ENCODE measurements around the gene MALAT1. TPM values are rescaled to one million over a fixed set of nuclear protein-coding genes. Genes with fewer than 3 reads are reported as not detected.

Gene MALAT1
- total and polyA plus RNA-seq, 2 of the 13 experiments (the other 11 are each of a cell fraction or from before 2014, with no cell fraction given): 143 to 1,237 TPM

DNA sequence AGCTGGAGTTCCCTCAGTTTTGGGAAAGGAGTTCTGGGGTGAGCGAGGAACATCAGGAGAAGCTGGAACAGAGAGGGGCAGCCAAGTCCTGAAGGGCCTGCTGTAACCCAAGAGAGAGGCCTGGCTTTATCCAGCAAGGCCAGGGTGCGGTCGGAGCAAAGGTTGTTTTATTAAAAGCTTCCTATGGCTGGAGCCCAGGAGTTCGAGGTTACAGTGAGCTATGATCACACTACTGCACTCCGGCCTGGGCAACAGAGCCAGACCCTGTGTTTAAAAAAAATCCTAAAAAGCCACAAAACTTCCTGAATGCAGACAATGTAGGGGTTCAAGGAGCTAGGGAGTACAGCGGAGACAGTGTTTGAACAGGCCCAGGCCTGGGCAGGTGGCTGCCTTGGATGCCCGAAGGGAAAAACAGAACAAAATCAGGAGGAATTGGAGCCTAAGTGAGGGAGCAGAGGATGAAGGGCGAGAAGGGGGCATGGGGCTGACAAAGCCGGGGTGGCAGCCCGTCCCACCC lies 22.2 kb upstream of the MALAT1 start (continued):
- peak; percentile 96 for TF ChIP-seq ZC3H4 (CRISPR knock-in tag; IDR thresholded peaks at IDR 0.05; ENCODE audit: borderline replicate concordance)
- peak; percentile 6 for TF ChIP-seq RBM22 (optimal IDR thresholded peaks at IDR 0.05; ENCODE audit: low read length)
- 0 out of 2 replicates have a peak, but pooled peaks have one; percentile 1 for TF ChIP-seq RERE (CRISPR knock-in tag; IDR thresholded peaks at IDR 0.05; ENCODE audit: low read depth)
- TF ChIP-seq, protein P1, sequence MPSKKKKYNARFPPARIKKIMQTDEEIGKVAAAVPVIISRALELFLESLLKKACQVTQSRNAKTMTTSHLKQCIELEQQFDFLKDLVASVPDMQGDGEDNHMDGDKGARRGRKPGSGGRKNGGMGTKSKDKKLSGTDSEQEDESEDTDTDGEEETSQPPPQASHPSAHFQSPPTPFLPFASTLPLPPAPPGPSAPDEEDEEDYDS (CRISPR knock-in tag; IDR thresholded peaks at IDR 0.05): peak; percentile 50; the same call in 1 of the 2 replicates

All from HepG2 (cell line).